ENCODE measurements around the gene ABCC1.

DNA sequence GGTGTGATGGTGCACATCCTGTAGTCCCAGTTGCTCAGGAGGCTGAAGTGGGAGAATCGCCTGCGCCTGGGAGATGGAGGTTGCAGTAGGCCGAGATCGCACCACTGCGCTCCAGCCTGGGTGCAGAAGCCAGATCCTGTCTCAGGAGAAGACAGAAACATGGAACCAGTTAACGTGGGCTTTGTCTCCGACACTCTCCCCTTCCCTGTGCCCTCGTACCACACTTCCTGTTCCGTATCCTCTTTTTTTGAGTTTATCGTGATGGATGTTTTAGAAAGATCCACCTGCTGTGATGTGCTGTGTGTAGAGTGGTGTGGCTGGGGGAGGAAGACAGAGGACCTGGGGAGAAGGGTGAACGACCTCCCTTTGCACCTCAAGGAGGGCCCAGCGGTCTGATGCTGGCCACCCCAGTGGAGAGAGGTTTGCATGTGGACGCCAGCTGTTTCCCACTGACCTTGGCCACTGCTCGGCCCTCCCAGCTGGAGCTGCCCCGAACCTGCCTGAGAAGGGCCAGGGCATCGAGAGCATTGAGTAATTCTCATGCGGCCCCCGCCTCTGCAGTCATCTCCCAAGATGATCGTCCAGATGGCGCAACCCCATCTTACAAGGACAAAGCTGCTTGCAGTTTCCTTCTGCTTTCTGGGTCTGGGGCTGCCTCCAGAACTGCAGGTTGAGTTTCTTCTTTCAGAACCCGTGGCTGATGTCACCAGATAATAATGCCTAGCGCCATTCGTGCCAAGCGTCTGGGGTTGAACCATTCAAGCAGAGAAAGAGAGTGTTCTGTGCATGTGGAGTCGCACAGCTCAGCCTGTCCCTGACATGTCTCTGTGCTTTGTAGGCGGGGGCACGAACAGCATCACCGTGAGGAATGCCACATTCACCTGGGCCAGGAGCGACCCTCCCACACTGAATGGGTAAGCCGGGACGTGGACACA lies 126.3 kb downstream of the ABCC1 start:
- TF ChIP-seq CTCF (IDR thresholded peaks at IDR 0.05) (no peak), POLR2A (IDR thresholded peaks at IDR 0.05) (no peak)
